BLaER1 treated with 17β-estradiol and CSF1 and Interleukin-3, amounts not matched to agents 10 nM and 100 nM (cell line): ENCODE measurements around the gene SLC30A1.

Experiments used
- H3K27ac ChIP-seq, 11 experiments: shearing (Covaris generic); formaldehyde crosslinking; 2 replicates each; pipeline ENCODE4 v1.8.1; 2022
- H3K27me3 ChIP-seq, 11 experiments: shearing (Covaris generic); formaldehyde crosslinking; 2 replicates each; pipeline ENCODE4 v1.8.1; 2022
- H3K36me3 ChIP-seq, 11 experiments: shearing (Covaris generic); formaldehyde crosslinking; 2 replicates each; pipeline ENCODE4 v1.8.1; 2022
- H3K4me1 ChIP-seq, 10 experiments: shearing (Covaris generic); formaldehyde crosslinking; 2 replicates each; pipeline ENCODE4 v1.8.1; 2022
- H3K4me2 ChIP-seq, 11 experiments: shearing (Covaris generic); formaldehyde crosslinking; 2 replicates each; pipeline ENCODE4 v1.8.1; 2022
- H3K4me3 ChIP-seq, 10 experiments: shearing (Covaris generic); formaldehyde crosslinking; 2 replicates each; pipeline ENCODE4 v1.8.1; 2022
- H3K9ac ChIP-seq, 11 experiments: shearing (Covaris generic); formaldehyde crosslinking; 2 replicates each; pipeline ENCODE4 v1.8.1; 2022
- H3K9me3 ChIP-seq, 11 experiments: shearing (Covaris generic); formaldehyde crosslinking; replicated peaks in 1 of 11; 2 replicates each; pipeline ENCODE4 v1.8.1; 2022
- H4K20me1 ChIP-seq, 11 experiments: shearing (Covaris generic); formaldehyde crosslinking; 2 replicates each; pipeline ENCODE4 v1.8.1; 2022
- Cebpa-rat ChIP-seq, 11 experiments: shearing (Covaris generic); IDR thresholded peaks; 2 replicates each; pipeline ENCODE4 v1.8.1; 2022

The SLC30A1 gene

GRCh38 chr1:211605603-211606331 is 26.8 kb upstream of the SLC30A1 start:
- Histone ChIP-seq H3K4me1 (peaks cover 15 to 98% (median 70%) of the 10 kb centered on the region in 10 experiments; a peak in 19 of 20 replicates), H3K4me3 (peak overlapping the region in 7 of 10 experiments; percentile 9 to 57 (median 53); a peak in 12 of 20 replicates), H3K27ac (peak overlapping the region; percentile 70 to 97 (median 88)), H3K9me3 (0 out of 22 replicates have a peak, but pooled peaks cover 0 to 5% (median 0%) of the 10 kb centered on the region in 11 experiments), H3K27me3 (no peaks in the 10 kb centered on the region), H3K9ac (peak overlapping the region in 10 of 11 experiments; percentile 2 to 87 (median 76); a peak in 16 of 22 replicates), H3K36me3 (0 out of 22 replicates have a peak, but pooled peaks cover 0 to 6% (median 0%) of the 10 kb centered on the region in 11 experiments), H3K4me2 (peak overlapping the region in 10 of 11 experiments; percentile 55 to 95 (median 84); a peak in 19 of 22 replicates), H4K20me1 (no peaks in the 10 kb centered on the region)
- TF ChIP-seq Cebpa-rat (IDR thresholded peaks at IDR 0.05) = no peak

GRCh38 chr1:211605034-211605433 is 26.1 kb upstream of the SLC30A1 start:
- H3K36me3 ChIP-seq = 0 out of 22 replicates have a peak, but pooled peaks cover 0 to 6% (median 0%) of the 10 kb centered on the region in 11 experiments
- H3K4me3 ChIP-seq = peak overlapping the region in 3 of 10 experiments; percentile 53 to 55 (median 55); a peak in 6 of 20 replicates
- peak overlapping the region in 6 of 11 experiments; percentile 80 to 95 (median 90); a peak in 10 of 22 replicates for H3K4me2 ChIP-seq
- H3K4me1 ChIP-seq = peaks cover 15 to 97% (median 63%) of the 10 kb centered on the region in 10 experiments; a peak in 19 of 20 replicates
- H4K20me1 ChIP-seq = no peaks in the 10 kb centered on the region
- H3K9ac ChIP-seq = peak overlapping the region in 4 of 11 experiments; percentile 79 to 87 (median 82); a peak in 4 of 22 replicates
- H3K27ac ChIP-seq = peak overlapping the region in 9 of 11 experiments; percentile 81 to 97 (median 89); a peak in 13 of 22 replicates
- H3K27me3 ChIP-seq = no peaks in the 10 kb centered on the region
- no peak for TF ChIP-seq Cebpa-rat (IDR thresholded peaks at IDR 0.05)
- H3K9me3 ChIP-seq = 0 out of 22 replicates have a peak, but pooled peaks cover 0 to 5% (median 0%) of the 10 kb centered on the region in 11 experiments

- H3K4me1 ChIP-seq = peaks cover 15 to 97% (median 59%) of the 10 kb centered on the region in 10 experiments; a peak in 19 of 20 replicates
Measured at GRCh38 chr1:211604548-211604947, 25.6 kb upstream of the SLC30A1 start.

GRCh38 chr1:211603713-211604112 is 24.8 kb upstream of the SLC30A1 start:
- H3K4me1 ChIP-seq = peaks cover 15 to 97% (median 58%) of the 10 kb centered on the region in 10 experiments; a peak in 19 of 20 replicates
- H3K9ac ChIP-seq = peak overlapping the region in 2 of 11 experiments; percentile 25 to 87; a peak in 3 of 22 replicates
- H3K4me3 ChIP-seq = peak overlapping the region in 2 of 10 experiments; percentile 53 to 55; a peak in 3 of 20 replicates
- H4K20me1 ChIP-seq = no peaks in the 10 kb centered on the region
- H3K27me3 ChIP-seq = no peaks in the 10 kb centered on the region
- H3K27ac ChIP-seq = peak overlapping the region in 3 of 11 experiments; percentile 64 to 97 (median 94); a peak in 3 of 22 replicates
- no peak for TF ChIP-seq Cebpa-rat (IDR thresholded peaks at IDR 0.05)
- 0 out of 22 replicates have a peak, but pooled peaks cover 0 to 5% (median 0%) of the 10 kb centered on the region in 11 experiments for H3K9me3 ChIP-seq
- peak overlapping the region in 5 of 11 experiments; percentile 65 to 95 (median 92); a peak in 9 of 22 replicates for H3K4me2 ChIP-seq
- H3K36me3 ChIP-seq = 0 out of 22 replicates have a peak, but pooled peaks cover 0 to 6% (median 0%) of the 10 kb centered on the region in 11 experiments

More at GRCh38 chr1:211604548-211604947, 25.6 kb upstream of the SLC30A1 start:
- H3K9ac ChIP-seq = peak overlapping the region in 2 of 11 experiments; percentile 25 to 87; a peak in 4 of 22 replicates
- H3K4me3 ChIP-seq = peak overlapping the region in 2 of 10 experiments; percentile 53 to 55; a peak in 4 of 20 replicates
- H4K20me1 ChIP-seq = no peaks in the 10 kb centered on the region
- H3K27me3 ChIP-seq = no peaks in the 10 kb centered on the region
- 0 out of 22 replicates have a peak, but pooled peaks cover 0 to 5% (median 0%) of the 10 kb centered on the region in 11 experiments for H3K9me3 ChIP-seq
- 0 out of 22 replicates have a peak, but pooled peaks cover 0 to 6% (median 0%) of the 10 kb centered on the region in 11 experiments for H3K36me3 ChIP-seq
- TF ChIP-seq Cebpa-rat (IDR thresholded peaks at IDR 0.05) = no peak
- H3K4me2 ChIP-seq = peak overlapping the region in 4 of 11 experiments; percentile 87 to 95 (median 93); a peak in 7 of 22 replicates
- peak overlapping the region in 6 of 11 experiments; percentile 0 to 97 (median 89); a peak in 8 of 22 replicates for H3K27ac ChIP-seq

- Histone ChIP-seq H3K4me1 (peaks cover 15 to 97% (median 58%) of the 10 kb centered on the region in 10 experiments; a peak in 19 of 20 replicates), H3K27me3 (no peaks in the 10 kb centered on the region), H3K27ac (peak overlapping the region in 4 of 11 experiments; percentile 24 to 97 (median 79); a peak in 4 of 22 replicates), H3K36me3 (0 out of 22 replicates have a peak, but pooled peaks cover 0 to 6% (median 0%) of the 10 kb centered on the region in 11 experiments), H3K4me2 (peak overlapping the region in 6 of 11 experiments; percentile 45 to 95 (median 90); a peak in 11 of 22 replicates), H3K9ac (no peak overlapping the region; a peak in 1 of 22 replicates), H3K4me3 (0 out of 20 replicates have a peak overlapping the region, but pooled peaks of 1 of the 10 experiments have one; percentile 55), H3K9me3 (0 out of 22 replicates have a peak, but pooled peaks cover 0 to 5% (median 0%) of the 10 kb centered on the region in 11 experiments), H4K20me1 (no peaks in the 10 kb centered on the region)
- no peak for TF ChIP-seq Cebpa-rat (IDR thresholded peaks at IDR 0.05)
Measured at GRCh38 chr1:211603191-211603701, 24.3 kb upstream of the SLC30A1 start.

- Histone ChIP-seq H4K20me1 (no peaks in the 10 kb centered on the region), H3K27ac (peak overlapping the region in 5 of 11 experiments; percentile 24 to 97 (median 64); a peak in 10 of 22 replicates), H3K9me3 (0 out of 22 replicates have a peak, but pooled peaks cover 0 to 5% (median 0%) of the 10 kb centered on the region in 11 experiments), H3K27me3 (no peaks in the 10 kb centered on the region), H3K9ac (peak overlapping the region in 2 of 11 experiments; percentile 11 to 29; a peak in 2 of 22 replicates), H3K4me3 (0 out of 20 replicates have a peak overlapping the region, but pooled peaks of 1 of the 10 experiments have one; percentile 3), H3K4me1 (peaks cover 10 to 97% (median 58%) of the 10 kb centered on the region in 10 experiments), H3K36me3 (0 out of 22 replicates have a peak, but pooled peaks cover 0 to 6% (median 0%) of the 10 kb centered on the region in 11 experiments), H3K4me2 (peak overlapping the region in 7 of 11 experiments; percentile 28 to 95 (median 87); a peak in 13 of 22 replicates)
- no peak for TF ChIP-seq Cebpa-rat (IDR thresholded peaks at IDR 0.05)
Measured at GRCh38 chr1:211601982-211602670, 23.2 kb upstream of the SLC30A1 start.

DNA sequence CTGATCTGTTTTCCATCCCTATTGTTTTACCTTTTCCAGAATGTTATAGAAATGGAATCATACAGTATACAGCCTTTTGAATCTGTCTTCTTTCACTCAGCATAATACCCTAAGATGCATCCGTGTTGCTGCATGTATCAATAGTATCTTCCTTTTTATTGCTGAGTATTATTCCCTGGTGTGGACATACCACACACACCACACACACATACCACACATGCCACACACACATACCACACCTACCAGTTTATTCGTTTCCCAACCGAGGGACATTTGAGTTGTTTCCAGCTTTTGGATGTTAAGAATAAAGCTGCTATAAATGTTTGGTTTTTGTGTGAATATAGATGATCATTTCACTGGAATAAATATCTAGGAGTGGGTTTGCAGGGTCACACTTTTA is 22.2 kb upstream of the SLC30A1 start:
- Histone ChIP-seq H3K9me3 (no peaks in the 10 kb centered on the region), H3K27ac (no peak overlapping the region), H3K9ac (no peak overlapping the region), H3K36me3 (0 out of 22 replicates have a peak, but pooled peaks cover 0 to 6% (median 0%) of the 10 kb centered on the region in 11 experiments), H3K4me1 (peaks cover under 1 to 100% (median 57%) of the 10 kb centered on the region in 10 experiments; a peak in 18 of 20 replicates), H4K20me1 (no peaks in the 10 kb centered on the region), H3K27me3 (no peaks in the 10 kb centered on the region), H3K4me2 (peak overlapping the region in 2 of 11 experiments; percentile 94 to 95; a peak in 2 of 22 replicates), H3K4me3 (no peak overlapping the region)
- TF ChIP-seq Cebpa-rat (IDR thresholded peaks at IDR 0.05) = no peak
